GM18870 (cell line): ENCODE data around the gene GRB14.

Source experiments
- ATAC-seq: cut with Tn5 transposase; IDR thresholded peaks from one replicate; pipeline ENCODE4 v1.9.1; 2021; ENCODE audit warnings: moderate library complexity; ENCODE audit not compliant: unreplicated experiment

The GRB14 gene

GRCh38 chr2:164617466-164617865, 3.8 kb downstream of the GRB14 start:
- no peak for ATAC-seq

DNA sequence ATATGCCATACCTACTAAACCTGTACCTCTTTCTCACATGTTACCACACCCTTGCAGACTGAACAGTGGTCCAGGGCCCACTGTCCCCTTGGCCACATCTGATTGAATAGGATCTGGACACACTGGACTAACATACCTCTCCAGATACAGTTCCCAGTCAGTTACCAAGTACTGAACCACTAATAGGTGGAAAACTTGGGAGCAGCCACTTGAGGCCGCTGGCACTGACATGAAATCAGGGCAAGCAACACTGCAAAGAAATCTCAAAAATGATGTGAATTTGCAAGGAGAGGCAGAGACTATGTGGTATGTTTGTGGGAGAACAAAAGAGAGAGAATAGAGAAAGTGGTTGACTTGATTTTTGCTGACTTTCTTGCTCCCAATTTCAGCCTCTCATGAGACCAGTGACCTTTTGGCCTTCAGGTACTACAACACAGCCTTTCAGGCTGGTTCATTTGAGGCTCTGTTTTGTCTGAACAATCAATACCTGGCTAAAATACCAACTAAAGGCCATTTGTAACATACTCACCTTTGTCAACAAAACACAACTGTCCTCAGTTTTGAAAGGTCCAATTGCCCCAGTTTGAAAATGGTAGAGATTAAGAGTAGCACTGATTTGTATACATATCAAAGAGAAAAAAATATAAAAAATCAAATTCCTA, 7.8 kb downstream of the GRB14 start:
- ATAC-seq: no peak

GRCh38 chr2:164609790-164610189, 11.5 kb downstream of the GRB14 start:
- no peak for ATAC-seq

DNA sequence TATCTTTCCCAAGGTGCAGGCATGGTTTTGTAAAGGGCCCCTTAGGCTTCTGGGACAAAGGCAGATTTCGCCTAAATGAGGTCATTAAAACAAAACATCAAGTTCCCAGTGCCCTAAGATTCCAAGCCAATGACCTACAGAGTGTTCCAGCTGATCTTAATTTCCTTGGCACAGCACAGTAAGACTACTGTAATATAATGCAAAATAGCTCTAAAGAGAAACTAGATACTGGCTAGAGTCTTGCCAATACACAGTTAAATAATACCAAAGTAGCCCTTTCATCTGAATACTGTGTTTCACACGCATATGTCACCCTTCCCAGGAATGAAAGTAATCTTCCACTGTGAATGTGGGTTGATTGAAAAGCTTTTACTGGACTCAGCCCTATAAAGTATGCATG, 14.7 kb downstream of the GRB14 start:
- no peak for ATAC-seq

GRCh38 chr2:164605295-164605694, 16.0 kb downstream of the GRB14 start:
- no peak for ATAC-seq

DNA sequence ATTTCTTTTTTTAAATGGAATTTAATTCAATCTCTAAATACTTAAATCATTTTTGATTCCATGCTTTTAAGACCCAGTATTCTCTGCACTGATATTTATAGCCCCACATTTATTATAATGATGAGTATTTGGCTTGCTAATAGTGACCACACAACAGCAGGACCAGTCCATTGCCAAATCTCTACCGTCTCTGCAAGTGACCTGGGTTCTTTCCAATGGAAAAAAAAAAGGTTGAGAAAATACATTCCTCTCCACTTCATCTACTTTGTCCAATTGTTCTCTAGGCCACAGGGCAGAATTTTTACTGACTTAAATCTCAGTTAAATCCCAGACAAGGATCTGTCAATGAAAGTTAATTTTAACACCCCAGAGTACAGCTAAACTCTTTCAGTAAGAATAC, 20.5 kb downstream of the GRB14 start:
- no peak for ATAC-seq

DNA sequence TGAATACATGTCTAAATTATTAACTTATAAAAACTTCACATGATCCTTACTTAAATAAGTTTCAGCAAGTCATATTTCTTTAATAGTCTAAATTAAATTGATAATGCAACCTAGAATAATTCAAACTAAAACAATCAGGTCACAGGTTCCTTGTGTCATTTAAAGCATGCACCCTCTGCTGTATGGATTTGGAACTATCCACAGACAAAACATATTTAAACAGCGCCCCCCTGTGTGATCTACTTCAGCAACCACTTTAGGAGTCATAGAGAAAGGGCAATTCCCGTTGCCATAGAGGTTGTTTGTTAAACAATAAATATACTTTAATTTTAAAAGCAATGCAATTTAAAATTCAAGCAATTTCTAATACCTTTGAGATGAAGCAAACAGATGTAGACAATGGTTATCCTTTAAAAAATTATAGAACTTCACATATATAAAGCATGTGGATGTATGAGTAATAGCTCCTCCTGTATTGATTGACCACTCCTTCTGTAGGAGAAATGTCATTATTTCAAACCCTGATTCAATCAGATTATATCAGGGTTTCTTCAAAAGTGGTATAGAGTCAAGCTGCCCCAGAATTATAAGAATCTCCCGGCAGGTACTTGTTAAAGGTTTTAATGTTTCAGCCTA, 21.2 kb downstream of the GRB14 start:
- ATAC-seq: peak; percentile 98

- no peak for ATAC-seq
Measured at GRCh38 chr2:164597983-164598382, 23.3 kb downstream of the GRB14 start.

DNA sequence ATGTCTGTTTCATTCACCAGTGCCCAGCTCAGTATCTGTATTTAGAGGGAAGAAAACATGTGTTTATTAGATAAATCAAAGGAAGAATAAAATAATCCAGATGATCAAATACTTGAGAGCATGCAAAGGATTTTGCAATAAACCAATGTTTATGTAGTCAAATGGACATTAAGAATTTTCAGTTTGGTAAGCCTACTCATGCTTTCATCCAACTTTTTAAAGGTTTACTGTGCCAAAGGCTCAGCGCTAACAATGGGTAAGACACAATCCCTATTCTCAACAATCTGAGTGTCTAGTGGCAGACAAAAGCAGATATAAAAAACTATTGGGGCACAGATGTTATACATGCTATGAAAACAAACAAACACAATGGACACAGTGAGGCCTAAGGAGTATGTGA, 26.3 kb downstream of the GRB14 start:
- ATAC-seq: no peak

DNA sequence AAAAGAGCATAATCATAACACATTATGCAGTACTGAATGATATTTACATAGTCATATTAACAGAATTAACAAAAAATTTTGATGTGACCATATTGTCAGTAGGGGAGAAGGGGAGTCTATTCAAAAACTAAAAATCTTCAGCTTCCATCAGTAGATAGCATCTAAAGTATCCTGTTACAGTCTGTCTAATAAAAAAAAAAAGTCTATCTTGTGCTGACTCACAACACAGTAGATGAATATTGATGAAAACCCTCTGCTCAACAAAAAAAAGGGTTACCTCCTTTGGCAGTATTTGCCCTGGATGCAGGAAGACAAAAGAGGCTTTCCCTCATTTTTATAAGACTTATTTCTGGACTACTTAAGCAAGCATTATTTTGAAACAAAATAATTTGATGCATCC, 27.3 kb downstream of the GRB14 start:
- no peak for ATAC-seq

DNA sequence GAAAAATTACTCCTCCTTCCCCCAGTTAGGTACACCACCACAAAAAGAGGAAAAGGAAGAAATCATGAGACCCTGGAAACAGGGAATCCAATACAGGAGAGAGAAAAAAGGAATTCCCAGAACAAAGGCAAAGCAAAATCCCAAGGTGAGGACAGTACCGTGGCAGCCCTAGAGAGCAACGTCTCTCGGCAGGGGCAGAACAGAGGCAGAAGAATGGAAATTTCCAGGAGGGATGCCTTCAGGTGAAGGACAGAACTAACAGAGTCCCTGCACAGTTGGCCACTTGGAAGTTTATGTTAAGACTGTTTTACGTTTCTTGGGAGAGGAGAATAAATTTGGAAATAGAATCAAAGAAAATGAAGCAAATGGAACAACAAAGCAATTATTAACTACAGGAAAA, 27.7 kb downstream of the GRB14 start:
- ATAC-seq: no peak

DNA sequence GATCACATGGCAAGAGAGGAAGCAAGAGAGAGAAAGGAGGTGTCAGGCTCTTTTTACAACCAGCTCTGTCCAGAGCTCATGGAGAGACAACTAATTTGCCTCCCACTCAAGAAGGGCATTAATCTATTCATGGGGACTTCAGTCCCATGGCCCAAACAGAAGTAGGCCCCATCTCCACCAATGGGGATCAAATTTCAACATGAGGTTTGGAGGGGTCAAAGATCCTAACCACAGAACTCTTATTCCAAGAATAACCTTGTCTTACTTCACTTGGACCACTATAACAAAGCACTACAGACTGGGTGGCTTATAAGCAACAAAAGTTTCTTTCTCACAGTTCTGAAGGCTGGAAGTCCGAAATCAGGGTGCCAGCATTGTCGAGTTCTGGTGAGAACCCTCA, 31.8 kb downstream of the GRB14 start:
- no peak for ATAC-seq

DNA sequence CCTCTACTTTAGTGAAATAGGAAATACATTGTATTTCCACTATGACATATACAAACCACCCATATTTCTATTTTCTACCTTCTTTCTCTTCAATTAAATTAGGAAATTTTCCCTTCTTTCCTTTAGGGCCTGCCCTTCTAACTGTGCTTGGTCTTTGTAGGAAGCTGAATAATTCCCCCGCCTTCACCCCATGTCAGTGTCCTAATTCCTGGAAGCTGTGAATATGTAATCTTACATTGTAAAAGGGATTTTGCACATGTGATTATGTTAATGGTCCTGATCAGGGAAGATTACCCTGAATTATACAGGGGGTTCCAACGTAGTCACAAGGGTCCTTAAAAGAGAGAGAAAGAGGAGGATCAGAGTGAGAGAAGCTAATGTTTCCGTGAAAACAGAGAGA, 40.2 kb downstream of the GRB14 start:
- no peak for ATAC-seq

- ATAC-seq: no peak
Measured at GRCh38 chr2:164574931-164575330, 46.4 kb downstream of the GRB14 start.

DNA sequence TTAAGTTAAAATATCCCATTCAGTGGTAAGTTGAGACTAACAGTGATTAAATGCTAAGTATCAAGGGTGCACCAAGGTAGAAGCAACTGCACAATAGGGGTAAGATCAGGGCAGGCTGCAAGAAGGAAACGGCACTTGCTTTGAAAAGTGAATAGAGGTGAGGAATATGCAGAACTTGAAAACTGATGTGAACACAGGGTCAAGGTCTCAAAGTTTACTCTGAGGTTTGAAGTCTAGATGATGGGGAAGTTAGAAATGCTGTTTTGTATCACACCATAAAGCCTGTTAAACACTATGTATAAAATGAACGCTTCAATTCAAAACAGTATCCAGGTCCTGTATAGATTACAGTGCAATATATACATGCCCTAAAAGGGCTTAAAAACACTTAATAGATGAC, 50.8 kb downstream of the GRB14 start:
- no peak for ATAC-seq

DNA sequence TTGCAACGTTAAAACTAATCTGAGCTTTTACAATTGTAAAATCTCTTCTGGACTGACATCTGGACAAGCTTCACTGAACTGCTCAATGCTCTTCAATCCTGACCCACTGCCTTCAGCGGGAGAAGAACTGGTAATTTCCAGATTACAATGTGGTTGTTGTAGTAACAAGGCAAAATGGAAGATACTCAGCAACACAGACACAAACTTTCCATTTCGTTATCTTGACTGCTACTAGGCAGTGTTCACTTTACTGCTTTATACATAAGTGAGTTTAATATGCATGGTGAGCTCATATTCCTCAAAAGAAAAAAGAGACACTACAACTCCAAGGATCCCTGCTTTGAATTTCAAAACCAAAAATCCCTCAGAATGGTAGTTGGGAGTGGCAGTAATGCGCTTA, 51.9 kb downstream of the GRB14 start:
- ATAC-seq: no peak

DNA sequence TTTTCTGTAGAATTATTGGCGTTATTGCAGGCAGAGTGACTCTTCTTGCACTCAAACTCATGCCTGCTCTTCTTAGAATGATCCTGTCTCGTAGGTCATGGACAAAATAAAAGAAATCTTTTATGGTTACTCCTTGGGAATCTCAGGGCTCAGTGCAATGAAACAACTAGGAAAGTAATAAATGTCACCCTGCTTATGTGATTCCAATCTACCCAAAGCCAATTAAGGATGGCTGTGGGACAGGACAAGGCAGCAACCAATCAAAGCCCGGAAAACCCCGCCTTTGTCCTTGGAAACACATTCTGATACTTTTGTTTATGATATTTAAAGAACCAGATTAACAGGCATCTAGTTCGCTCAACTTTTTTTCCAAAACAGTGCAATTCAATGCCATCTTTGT, 53.0 kb downstream of the GRB14 start:
- no peak for ATAC-seq

GRCh38 chr2:164567335-164567989, 53.8 kb downstream of the GRB14 start:
- no peak for ATAC-seq

DNA sequence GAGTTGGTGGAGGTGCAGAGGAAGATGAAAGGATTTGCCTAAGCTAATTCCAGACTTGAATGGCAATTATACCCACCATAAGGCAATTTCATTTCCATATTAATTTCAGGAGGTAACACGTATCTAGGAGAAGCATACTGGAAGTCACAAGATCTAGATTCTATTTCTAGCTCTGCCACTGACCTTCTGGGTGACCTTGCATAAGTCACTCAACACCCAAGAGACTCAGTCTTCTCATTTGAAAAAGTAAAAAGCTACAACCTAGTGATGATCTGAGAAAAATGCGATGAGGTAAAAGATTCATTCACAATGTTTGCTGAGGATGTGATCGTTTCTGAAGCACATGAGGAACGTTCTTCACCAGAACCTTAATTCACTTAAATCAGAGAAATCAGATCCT, 55.9 kb downstream of the GRB14 start:
- ATAC-seq: no peak

GRCh38 chr2:164562666-164563065, 58.6 kb downstream of the GRB14 start:
- no peak for ATAC-seq

DNA sequence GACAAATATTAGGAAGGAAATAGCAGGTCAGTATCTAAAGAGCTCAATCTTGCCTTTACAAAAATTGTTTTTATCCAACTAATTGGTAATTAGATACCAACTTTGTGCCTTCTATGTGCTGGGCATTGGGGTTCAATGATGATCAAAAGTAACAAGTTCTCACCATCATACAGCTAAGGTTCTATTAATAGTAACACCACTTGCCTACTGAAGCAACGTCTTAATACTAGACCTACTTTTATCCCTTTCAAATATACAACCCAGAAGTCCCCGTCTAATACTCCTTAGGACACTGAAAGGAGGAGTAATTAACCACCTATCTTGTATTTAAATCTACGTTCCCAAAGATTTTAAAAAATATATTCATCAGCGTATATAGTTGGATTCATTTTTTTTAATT, 59.3 kb downstream of the GRB14 start:
- no peak for ATAC-seq

- ATAC-seq: no peak
Measured at GRCh38 chr2:164561416-164561815, 59.9 kb downstream of the GRB14 start.

GRCh38 chr2:164560902-164561301, 60.4 kb downstream of the GRB14 start:
- ATAC-seq: no peak
